NCI-H128 (cell line): ENCODE data around the gene INPP4A.

Experiments used
- DNase-seq: peaks from one replicate; lab custom pipeline; 2025; ENCODE audit not compliant: unreplicated experiment; lab: John Stamatoyannopoulos, UW

Gene INPP4A

DNA sequence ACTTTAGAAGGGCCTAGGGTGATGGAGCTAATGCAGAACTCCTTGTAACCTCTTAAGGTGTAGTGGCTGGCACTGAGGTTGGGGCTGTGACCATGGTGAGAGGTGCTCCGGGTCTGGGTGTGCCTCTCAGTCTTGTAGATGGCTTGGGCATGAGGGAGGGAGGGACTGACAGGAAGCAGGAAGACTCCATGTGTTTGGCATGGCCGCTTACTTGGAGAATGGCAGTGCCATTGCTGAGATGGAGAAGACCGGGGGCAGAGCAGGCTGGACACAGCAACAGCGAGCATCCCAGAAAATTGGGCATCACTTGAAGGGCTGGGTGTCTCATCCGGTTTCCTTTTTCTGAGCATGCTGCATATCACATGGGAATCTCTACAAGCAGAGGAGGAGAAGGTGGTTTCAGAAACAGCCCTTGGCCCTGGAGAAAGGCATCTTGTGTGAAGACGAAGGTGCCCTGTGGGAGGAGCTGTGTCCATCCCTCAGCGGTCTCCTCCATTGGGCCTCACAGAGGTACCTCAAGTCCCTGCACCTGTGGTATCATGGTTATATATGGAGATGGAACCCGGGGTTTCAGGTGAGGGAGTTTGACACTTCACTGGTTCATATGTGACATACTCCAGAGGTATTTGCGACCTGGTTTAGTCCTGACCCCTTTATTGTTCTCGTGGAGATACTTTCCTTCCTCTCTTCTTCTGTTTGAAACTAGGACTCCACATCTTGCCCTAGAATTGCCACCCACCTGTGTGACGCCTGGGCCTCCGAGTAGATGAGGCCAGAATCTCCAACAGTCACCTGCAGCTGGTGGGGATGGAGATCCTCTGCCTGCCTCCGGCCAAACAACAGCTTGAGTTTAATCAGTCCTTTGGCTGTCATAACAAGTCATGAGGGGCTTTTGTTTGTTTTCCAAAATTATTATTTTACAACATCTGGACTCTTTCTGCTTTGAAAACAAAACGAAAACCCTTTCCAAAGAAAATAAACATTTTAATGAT lies 45.6 kb downstream of the INPP4A start:
- DNase-seq: no peak

GRCh38 chr2:98492441-98492840 lies 47.8 kb downstream of the INPP4A start:
- DNase-seq: no peak

DNA sequence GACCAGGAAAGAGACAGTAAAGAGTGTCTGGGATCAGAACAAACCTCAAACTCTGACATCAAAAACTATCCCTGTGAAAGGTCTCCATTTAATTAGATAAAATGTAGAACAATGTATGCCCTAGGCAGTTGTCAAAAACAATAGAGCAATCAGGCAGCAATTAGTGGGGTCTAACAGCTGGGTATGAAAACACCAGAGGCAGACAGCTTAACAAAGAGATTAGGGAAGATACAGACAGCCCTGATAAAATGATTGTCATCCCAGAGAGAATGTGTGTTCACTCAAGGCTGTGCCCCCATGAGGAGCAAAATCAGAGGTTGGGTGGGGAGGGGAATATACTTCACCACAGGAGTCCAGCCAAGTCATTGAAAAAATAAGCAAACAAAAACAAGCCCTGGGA lies 50.0 kb downstream of the INPP4A start:
- DNase-seq: no peak

GRCh38 chr2:98496750-98497493 lies 52.3 kb downstream of the INPP4A start:
- no peak for DNase-seq

DNA sequence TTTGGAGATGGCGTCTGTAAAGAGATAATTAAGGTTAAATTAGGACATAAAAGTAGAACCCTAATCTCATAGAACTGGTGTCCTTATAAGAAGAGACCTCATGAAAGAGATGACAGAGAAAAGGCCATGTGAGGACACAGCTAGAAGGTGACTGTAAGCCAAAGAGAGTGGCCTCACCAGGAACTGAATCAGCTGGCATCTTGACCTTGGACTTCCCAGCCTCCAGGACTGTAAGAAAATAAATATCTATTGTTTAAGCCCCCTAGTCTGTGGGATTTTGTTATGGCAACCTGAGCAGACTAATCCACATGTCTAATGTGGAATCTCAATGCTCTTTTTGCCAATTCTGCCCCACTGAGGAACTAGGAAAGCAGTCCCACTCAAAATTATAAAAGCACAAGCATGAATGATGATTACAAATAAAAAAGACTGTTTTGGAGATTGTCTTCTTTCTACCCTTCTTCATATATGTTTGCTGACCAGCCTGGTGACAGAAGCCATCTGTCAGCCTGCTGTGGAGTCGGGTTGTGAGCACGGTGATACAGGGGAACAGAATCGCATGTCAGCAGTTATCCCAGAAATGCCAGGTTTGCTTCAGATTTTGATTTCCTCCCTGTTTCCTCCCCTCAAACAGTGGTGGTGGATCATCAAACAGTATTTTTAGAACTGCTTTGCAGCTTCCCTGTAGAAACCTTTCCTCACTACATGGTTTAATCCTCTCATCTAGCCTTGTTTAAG lies 54.2 kb downstream of the INPP4A start:
- no peak for DNase-seq

DNA sequence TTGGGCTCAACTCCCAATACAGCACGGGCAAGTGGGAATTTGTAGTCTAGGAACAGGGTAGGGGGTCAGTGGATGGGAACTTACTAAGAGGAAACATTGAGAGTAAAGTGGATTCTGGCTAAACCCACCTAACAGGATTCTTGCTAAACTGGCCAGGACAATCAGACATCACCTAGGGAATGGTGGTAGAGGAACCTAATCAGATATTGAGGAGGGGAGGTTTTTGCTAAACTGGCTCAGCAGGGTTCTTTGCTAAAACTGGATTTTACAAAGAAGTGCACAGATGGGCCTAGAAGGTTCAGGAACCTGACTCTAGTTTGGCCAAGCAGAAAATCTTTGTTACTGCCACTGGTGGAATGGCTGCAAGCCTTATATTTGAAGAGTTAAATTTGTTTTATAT lies 55.9 kb downstream of the INPP4A start:
- no peak for DNase-seq

- DNase-seq: no peak
Measured at GRCh38 chr2:98501223-98501622, 56.6 kb downstream of the INPP4A start.

DNA sequence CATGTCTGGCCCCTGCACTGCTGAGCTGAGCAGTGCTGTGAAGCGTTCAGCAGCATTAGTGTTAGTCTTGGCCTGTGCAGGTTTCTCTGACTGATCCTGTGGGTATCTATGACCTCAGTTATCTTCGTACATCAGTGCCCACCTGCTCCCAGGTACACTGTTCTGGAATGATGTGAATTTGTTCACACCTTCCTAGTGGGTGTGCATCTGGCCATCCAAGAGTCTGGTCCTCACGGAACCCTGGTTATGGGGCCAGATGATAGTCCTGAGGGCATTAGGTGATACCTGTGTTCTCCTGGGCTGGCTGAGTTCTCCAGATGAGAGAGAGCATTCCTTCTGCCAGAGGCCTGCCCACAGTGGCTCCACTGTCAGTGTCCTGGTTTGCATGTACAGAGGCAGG lies 57.2 kb downstream of the INPP4A start:
- DNase-seq: no peak

- no peak for DNase-seq
Measured at GRCh38 chr2:98502556-98503335, 58.1 kb downstream of the INPP4A start.

- no peak for DNase-seq
Measured at GRCh38 chr2:98503481-98504105, 58.9 kb downstream of the INPP4A start.

- no peak for DNase-seq
Measured at GRCh38 chr2:98504381-98505109, 59.9 kb downstream of the INPP4A start.

- no peak for DNase-seq
Measured at GRCh38 chr2:98505311-98505808, 60.7 kb downstream of the INPP4A start.

- DNase-seq: no peak
Measured at GRCh38 chr2:98505971-98506664, 61.5 kb downstream of the INPP4A start.

DNA sequence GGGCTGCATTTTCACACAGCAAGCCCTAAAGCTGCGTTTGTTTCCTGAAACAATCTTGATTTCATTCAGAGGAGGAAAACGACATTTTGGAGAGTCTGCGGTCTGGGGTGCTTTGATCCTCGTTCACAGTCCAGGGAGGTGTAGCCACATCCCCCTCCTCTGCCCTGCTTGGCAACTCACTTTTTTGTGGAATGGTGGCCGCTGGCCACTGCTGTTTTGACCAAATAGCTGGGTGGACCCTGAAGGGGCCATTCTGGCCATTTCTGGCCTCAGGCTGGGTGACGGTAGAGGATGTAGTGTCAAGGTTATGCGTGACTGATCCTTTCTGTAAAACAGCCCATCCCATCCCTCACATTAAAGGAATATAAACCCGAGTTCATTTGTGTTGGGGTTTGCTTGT lies 62.2 kb downstream of the INPP4A start:
- DNase-seq: no peak

GRCh38 chr2:98507461-98507860 lies 62.8 kb downstream of the INPP4A start:
- no peak for DNase-seq

- no peak for DNase-seq
Measured at GRCh38 chr2:98507891-98508708, 63.4 kb downstream of the INPP4A start.

- no peak for DNase-seq
Measured at GRCh38 chr2:98508709-98509066, 64.0 kb downstream of the INPP4A start.
